Neural cell (in vitro differentiated cells): ENCODE measurements around the gene SFMBT2. TPM values are rescaled to one million over a fixed set of nuclear protein-coding genes. Genes with fewer than 3 reads are reported as not detected.

Source experiments
- H2AFZ ChIP-seq: fragments of 200-600, 300-800 bp; sonication (generic), shearing (Covaris generic); 2 replicates; pipeline ENCODE4 v1.6.0; 2014; ENCODE audit warnings: low read depth, mild to moderate bottlenecking, antibody characterized with exemption, low read length, moderate library complexity
- H3F3A ChIP-seq: fragments of 200-600 bp; shearing (Covaris generic); 2 replicates; pipeline ENCODE4 v1.6.1; 2016; ENCODE audit warnings: mild to moderate bottlenecking, moderate library complexity, mixed read lengths, antibody characterized with exemption, low read length; ENCODE audit not compliant: insufficient read depth, poor library complexity, severe bottlenecking
- H3K27ac ChIP-seq: fragments of 200-600, 300-800 bp; sonication (generic), shearing (Covaris generic); 2 replicates; pipeline ENCODE4 v1.5.1; 2014; ENCODE audit warnings: mild to moderate bottlenecking, low read length, moderate library complexity
- H3K27me3 ChIP-seq: fragments of 300-800, 200-600 bp; sonication (generic), shearing (Covaris generic); 2 replicates; pipeline ENCODE4 v1.6.0; 2014; ENCODE audit warnings: mild to moderate bottlenecking, low read depth, low read length, moderate library complexity; ENCODE audit not compliant: insufficient read depth
- H3K36me3 ChIP-seq: fragments of 300-800, 200-600 bp; sonication (generic), shearing (Covaris generic); 2 replicates; pipeline ENCODE4 v1.5.1; 2014; ENCODE audit warnings: mild to moderate bottlenecking, antibody characterized with exemption, low read length, moderate library complexity; ENCODE audit not compliant: insufficient read depth
- H3K4me2 ChIP-seq: fragments of 300-800, 200-600 bp; sonication (generic), shearing (Covaris generic); 2 replicates; pipeline ENCODE4 v1.6.0; 2014; ENCODE audit warnings: mild to moderate bottlenecking, low read length
- H3K4me3 ChIP-seq: fragments of 300-800, 200-600 bp; sonication (generic), shearing (Covaris generic); 2 replicates; pipeline ENCODE4 v1.5.1; 2014; ENCODE audit warnings: mild to moderate bottlenecking, low read length, moderate library complexity
- H3K79me2 ChIP-seq: fragments of 200-600 bp; shearing (Covaris generic); replicated peaks from 2 replicates; pipeline ENCODE4 v1.6.0; 2014; ENCODE audit warnings: mild to moderate bottlenecking, low read length, moderate library complexity; ENCODE audit not compliant: insufficient read depth
- H3K9ac ChIP-seq: fragments of 300-800, 200-600 bp; sonication (generic), shearing (Covaris generic); 2 replicates; pipeline ENCODE4 v1.6.1; 2016; ENCODE audit warnings: mild to moderate bottlenecking, low read length, mixed read lengths
- H3K9me2 ChIP-seq: fragments of 200-600 bp; shearing (Covaris generic); 2 replicates; pipeline ENCODE4 v1.6.1; 2016; ENCODE audit warnings: mild to moderate bottlenecking, low read length, mixed read lengths; ENCODE audit not compliant: insufficient read depth
- H3K9me3 ChIP-seq: fragments of 200-600, 300-800 bp; sonication (generic), shearing (Covaris generic); 2 replicates; pipeline ENCODE4 v1.6.1; 2016; ENCODE audit warnings: mild to moderate bottlenecking, mixed run types, low read length, moderate library complexity, mixed read lengths
- H4K20me1 ChIP-seq: fragments of 200-600 bp; shearing (Covaris generic); 2 replicates; pipeline ENCODE4 v1.6.1; 2016; ENCODE audit warnings: mild to moderate bottlenecking, mixed run types; ENCODE audit not compliant: insufficient read depth
- CTCF ChIP-seq: fragments of 450-650 bp; IDR thresholded peaks from 2 replicates; pipeline ENCODE4 v1.5.1; 2014; ENCODE audit warnings: antibody characterized with exemption, mild to moderate bottlenecking, moderate library complexity; ENCODE audit not compliant: poor library complexity, severe bottlenecking
- EP300 ChIP-seq: fragments of 450-650 bp; conservative IDR thresholded peaks from 2 replicates; pipeline ENCODE4 v1.6.1; 2014; ENCODE audit warnings: antibody characterized with exemption, mild to moderate bottlenecking, moderate library complexity; ENCODE audit not compliant: poor library complexity, severe bottlenecking
- EZH2 ChIP-seq: fragments of 200-600, 300-800 bp; shearing (Covaris generic), sonication (generic); IDR thresholded peaks from 2 replicates; pipeline ENCODE4 v1.6.1; 2014; ENCODE audit warnings: antibody characterized with exemption, low read length, borderline replicate concordance, mild to moderate bottlenecking; ENCODE audit not compliant: insufficient read depth, poor library complexity, severe bottlenecking
- MXI1 ChIP-seq: fragments of 450-650 bp; conservative IDR thresholded peaks from 2 replicates; pipeline ENCODE4 v1.6.1; 2014; ENCODE audit warnings: antibody characterized with exemption, mild to moderate bottlenecking; ENCODE audit not compliant: poor library complexity, severe bottlenecking
- POLR2AphosphoS5 ChIP-seq: IDR thresholded peaks from 2 replicates; pipeline ENCODE4 v1.6.1; 2012
- RAD21 ChIP-seq: fragments of 450-650 bp; conservative IDR thresholded peaks from 2 replicates; pipeline ENCODE4 v1.6.1; 2014; ENCODE audit warnings: antibody characterized with exemption, mild to moderate bottlenecking, moderate library complexity
- SMC3 ChIP-seq: fragments of 450-650 bp; conservative IDR thresholded peaks from 2 replicates; pipeline ENCODE4 v1.6.1; 2014; ENCODE audit warnings: antibody characterized with exemption, mild to moderate bottlenecking, moderate library complexity; ENCODE audit not compliant: poor library complexity
- TAF1 ChIP-seq: IDR thresholded peaks from 2 replicates; pipeline ENCODE4 v1.6.1; 2012; ENCODE audit warnings: low read depth
- polyA plus RNA-seq: library from polyadenylated mRNA; depleted of rRNA; stranded (reverse); fragments of >200 nt; gene quantifications from 2 replicates; pipeline ENCODE4 v1.2.3, GENCODE V29; 2014
- TF ChIP-seq, protein P1 (sequence below): IDR thresholded peaks from 2 replicates; pipeline ENCODE4 v1.6.1; 2012; ENCODE audit warnings: borderline replicate concordance

The SFMBT2 gene
- polyA plus RNA-seq, 1 donor from 2014 or later = 1.3 TPM

GRCh38 chr10:7264313-7264756 lies 146.5 kb downstream of the SFMBT2 start:
- H3F3A ChIP-seq = peaks cover 5% of the 10 kb centered on the region
- H3K79me2 ChIP-seq = no peaks in the 10 kb centered on the region
- no peak overlapping the region for H3K4me2 ChIP-seq
- H3K27ac ChIP-seq = peak overlapping the region; percentile 60
- no peaks in the 10 kb centered on the region for H3K27me3 ChIP-seq
- H3K9me2 ChIP-seq = no peaks in the 10 kb centered on the region
- TF ChIP-seq RAD21 (no peak), POLR2AphosphoS5 (no peak), CTCF (no peak), EP300 (no peak), MXI1 (no peak), SMC3 (no peak), EZH2 (no peak), TAF1 (no peak)
- TF ChIP-seq, protein P1, sequence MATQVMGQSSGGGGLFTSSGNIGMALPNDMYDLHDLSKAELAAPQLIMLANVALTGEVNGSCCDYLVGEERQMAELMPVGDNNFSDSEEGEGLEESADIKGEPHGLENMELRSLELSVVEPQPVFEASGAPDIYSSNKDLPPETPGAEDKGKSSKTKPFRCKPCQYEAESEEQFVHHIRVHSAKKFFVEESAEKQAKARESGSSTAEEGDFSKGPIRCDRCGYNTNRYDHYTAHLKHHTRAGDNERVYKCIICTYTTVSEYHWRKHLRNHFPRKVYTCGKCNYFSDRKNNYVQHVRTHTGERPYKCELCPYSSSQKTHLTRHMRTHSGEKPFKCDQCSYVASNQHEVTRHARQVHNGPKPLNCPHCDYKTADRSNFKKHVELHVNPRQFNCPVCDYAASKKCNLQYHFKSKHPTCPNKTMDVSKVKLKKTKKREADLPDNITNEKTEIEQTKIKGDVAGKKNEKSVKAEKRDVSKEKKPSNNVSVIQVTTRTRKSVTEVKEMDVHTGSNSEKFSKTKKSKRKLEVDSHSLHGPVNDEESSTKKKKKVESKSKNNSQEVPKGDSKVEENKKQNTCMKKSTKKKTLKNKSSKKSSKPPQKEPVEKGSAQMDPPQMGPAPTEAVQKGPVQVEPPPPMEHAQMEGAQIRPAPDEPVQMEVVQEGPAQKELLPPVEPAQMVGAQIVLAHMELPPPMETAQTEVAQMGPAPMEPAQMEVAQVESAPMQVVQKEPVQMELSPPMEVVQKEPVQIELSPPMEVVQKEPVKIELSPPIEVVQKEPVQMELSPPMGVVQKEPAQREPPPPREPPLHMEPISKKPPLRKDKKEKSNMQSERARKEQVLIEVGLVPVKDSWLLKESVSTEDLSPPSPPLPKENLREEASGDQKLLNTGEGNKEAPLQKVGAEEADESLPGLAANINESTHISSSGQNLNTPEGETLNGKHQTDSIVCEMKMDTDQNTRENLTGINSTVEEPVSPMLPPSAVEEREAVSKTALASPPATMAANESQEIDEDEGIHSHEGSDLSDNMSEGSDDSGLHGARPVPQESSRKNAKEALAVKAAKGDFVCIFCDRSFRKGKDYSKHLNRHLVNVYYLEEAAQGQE = no peak
- no peaks in the 10 kb centered on the region for H4K20me1 ChIP-seq
- H3K9ac ChIP-seq = peak overlapping the region; percentile 33
- H3K9me3 ChIP-seq = no peaks in the 10 kb centered on the region
- peak overlapping the region; percentile 29 for H3K4me3 ChIP-seq
- H3K36me3 ChIP-seq = no peaks in the 10 kb centered on the region
- H2AFZ ChIP-seq = no peak overlapping the region

DNA sequence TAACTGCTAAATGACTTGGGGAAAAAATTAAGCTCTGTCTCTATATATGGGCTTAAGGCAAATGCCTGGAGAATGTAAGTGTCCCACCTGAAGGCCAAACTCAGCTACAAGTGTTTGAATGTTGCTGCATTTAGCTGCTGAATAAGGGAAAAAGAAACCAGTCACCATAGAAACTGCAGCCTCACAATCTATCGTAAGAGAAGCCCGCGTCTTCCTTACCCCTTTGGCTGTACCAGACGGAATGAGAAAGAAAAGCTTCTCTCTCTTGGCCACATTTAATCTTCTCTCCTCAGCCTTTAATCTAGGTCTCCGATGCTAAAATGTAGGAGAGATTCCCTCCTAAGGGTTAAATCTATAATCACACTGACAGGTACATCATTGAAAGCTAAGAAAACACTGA lies 147.2 kb downstream of the SFMBT2 start:
- Histone ChIP-seq H3K79me2 (no peaks in the 10 kb centered on the region), H3K9me3 (no peaks in the 10 kb centered on the region), H3K9me2 (no peaks in the 10 kb centered on the region), H2AFZ (no peak overlapping the region), H3K36me3 (no peaks in the 10 kb centered on the region), H4K20me1 (no peaks in the 10 kb centered on the region), H3K9ac (peak overlapping the region; percentile 33), H3K27me3 (no peaks in the 10 kb centered on the region), H3K4me2 (no peak overlapping the region), H3K4me3 (peak overlapping the region; percentile 29), H3F3A (peaks cover under 1% of the 10 kb centered on the region), H3K27ac (peak overlapping the region; percentile 60)
- TF ChIP-seq POLR2AphosphoS5 (no peak), EZH2 (no peak), SMC3 (no peak), MXI1 (no peak), TAF1 (no peak), EP300 (no peak), RAD21 (no peak), CTCF (no peak)
- TF ChIP-seq, protein P1 = no peak
